Fibroblast of the aortic adventitia (primary cell): ENCODE data around the gene POP5. TPM values are rescaled to one million over a fixed set of nuclear protein-coding genes. Genes with fewer than 3 reads are reported as not detected.
A peak's percentile ranks its signal among the peaks of the same experiment; 100 is the strongest.
"Not testable (repeated sequence)": the region's sequence is repeated elsewhere in the genome, so short reads cannot be mapped to it uniquely, and the experiment has no call there.

ENCODE experiments used
- DNase-seq: peaks from one replicate; pipeline ENCODE4 v3.0.0-alpha.2; 2010; ENCODE audit warnings: low read depth
- H3K4me3 ChIP-seq: 2 replicates; pipeline ENCODE4 v1.5.1; 2011; ENCODE audit warnings: low read depth, mild to moderate bottlenecking, control low read depth, low read length, moderate library complexity
- CTCF ChIP-seq: IDR thresholded peaks from 2 replicates; pipeline ENCODE4 v1.5.1; 2011; ENCODE audit warnings: mild to moderate bottlenecking, low read length, control low read depth, inconsistent platforms; ENCODE audit not compliant: insufficient read depth
- total RNA-seq: library from RNA; depleted of rRNA; stranded (reverse); fragments of >200 nt; gene quantifications from 2 replicates; pipeline ENCODE4 v1.2.3, GENCODE V29; 2012; ENCODE audit warnings: low replicate concordance

POP5 gene
- total RNA-seq, 1 donor, result 31.3 TPM

- H3K4me3 ChIP-seq, result no peak overlapping the region
- TF ChIP-seq CTCF, result no peak
- DNase-seq, result no peak
Measured at GRCh38 chr12:120614848-120615247, 33.6 kb upstream of the POP5 start.

GRCh38 chr12:120611534-120611933 lies 30.3 kb upstream of the POP5 start:
- not testable (repeated sequence) for H3K4me3 ChIP-seq, DNase-seq

GRCh38 chr12:120610560-120610959 lies 29.4 kb upstream of the POP5 start:
- no peak for DNase-seq
- no peak overlapping the region for H3K4me3 ChIP-seq
- TF ChIP-seq CTCF, result no peak

GRCh38 chr12:120602416-120602815 lies 21.2 kb upstream of the POP5 start:
- not testable (repeated sequence) for H3K4me3 ChIP-seq, DNase-seq

GRCh38 chr12:120599672-120600552 lies 18.7 kb upstream of the POP5 start:
- H3K4me3 ChIP-seq, result no peak overlapping the region
- DNase-seq, result no peak
- no peak for TF ChIP-seq CTCF

- no peak for TF ChIP-seq CTCF
- peak; percentile 10 for DNase-seq
- no peak overlapping the region for H3K4me3 ChIP-seq
Measured at GRCh38 chr12:120598674-120599463, 17.7 kb upstream of the POP5 start.

GRCh38 chr12:120597861-120598260 lies 16.7 kb upstream of the POP5 start:
- H3K4me3 ChIP-seq, result no peak overlapping the region
- no peak for TF ChIP-seq CTCF
- DNase-seq, result no peak
